MCF 10A (cell line): ENCODE data around the gene ZNF800. TPM values are rescaled to one million over a fixed set of nuclear protein-coding genes. Genes with fewer than 3 reads are reported as not detected.
A peak's percentile ranks its signal among the peaks of the same experiment; 100 is the strongest.

ENCODE experiments used
- BruUV-seq: library from RNA; stranded (reverse); fragments of 400-500 nt; replicated peaks from 2 replicates; lab custom pipeline; 2021; lab: Mats Ljungman, UMichigan
- CTCF ChIA-PET: fragments of 300-600 bp; sonication (Branson Sonifier 250); formaldehyde crosslinking; extraction: SDS; loops from one replicate; lab custom pipeline; 2021; ENCODE audit warnings: antibody characterized with exemption, inconsistent platforms; lab: Yijun Ruan, JAX
- POLR2A ChIA-PET: fragments of 300-600, 350-650 bp; sonication (Branson Sonifier 250); formaldehyde crosslinking; extraction: SDS; loops from one replicate; lab custom pipeline; 2020; ENCODE audit warnings: antibody characterized with exemption, inconsistent platforms; lab: Yijun Ruan, JAX
- DNase-seq: peaks from one replicate; pipeline ENCODE4 v3.0.0-alpha.2; 2018; ENCODE audit not compliant: unreplicated experiment
- H3K27ac Mint-ChIP-seq: one replicate; pipeline ENCODE4 v1.8.0; 2022; ENCODE audit warnings: mild to moderate bottlenecking, low read depth, mixed read lengths; ENCODE audit not compliant: unreplicated experiment
- H3K27me3 Mint-ChIP-seq: one replicate; pipeline ENCODE4 v1.8.0; 2022; ENCODE audit warnings: mixed read lengths; ENCODE audit not compliant: insufficient read depth, unreplicated experiment
- H3K36me3 Mint-ChIP-seq: one replicate; pipeline ENCODE4 v1.8.0; 2022; ENCODE audit warnings: mild to moderate bottlenecking, moderate library complexity, mixed read lengths; ENCODE audit not compliant: insufficient read depth, unreplicated experiment
- H3K4me1 Mint-ChIP-seq: one replicate; pipeline ENCODE4 v1.8.0; 2022; ENCODE audit warnings: mixed read lengths; ENCODE audit not compliant: insufficient read depth, unreplicated experiment
- H3K4me3 Mint-ChIP-seq: one replicate; pipeline ENCODE4 v1.8.0; 2022; ENCODE audit warnings: mild to moderate bottlenecking, moderate library complexity, mixed read lengths; ENCODE audit not compliant: unreplicated experiment
- H3K9me3 Mint-ChIP-seq: one replicate; pipeline ENCODE4 v1.8.0; 2022; ENCODE audit warnings: mixed read lengths; ENCODE audit not compliant: unreplicated experiment
- intact Hi-C: fragments of 100-400 bp; cut with micrococcal nuclease; formaldehyde crosslinking; loops from 2 replicates; pipeline ENCODE4 v1.14.1; 2022
- total RNA-seq: library from RNA; stranded (reverse); gene quantifications from 2 replicates; pipeline ENCODE4 v1.2.3, GENCODE V29; 2022
- TF ChIP-seq, protein P1 (sequence below): fragments of 200-600 bp; IDR thresholded peaks from one replicate; pipeline ENCODE4 v1.8.0; 2022; ENCODE audit warnings: antibody characterized with exemption, mild to moderate bottlenecking; ENCODE audit not compliant: unreplicated experiment

ZNF800 gene
- total RNA-seq, 1 experiment from 2014 or later = 51.7 TPM

GRCh38 chr7:127349881-127350280, 42.6 kb downstream of the ZNF800 start:
- TF ChIP-seq, protein P1, sequence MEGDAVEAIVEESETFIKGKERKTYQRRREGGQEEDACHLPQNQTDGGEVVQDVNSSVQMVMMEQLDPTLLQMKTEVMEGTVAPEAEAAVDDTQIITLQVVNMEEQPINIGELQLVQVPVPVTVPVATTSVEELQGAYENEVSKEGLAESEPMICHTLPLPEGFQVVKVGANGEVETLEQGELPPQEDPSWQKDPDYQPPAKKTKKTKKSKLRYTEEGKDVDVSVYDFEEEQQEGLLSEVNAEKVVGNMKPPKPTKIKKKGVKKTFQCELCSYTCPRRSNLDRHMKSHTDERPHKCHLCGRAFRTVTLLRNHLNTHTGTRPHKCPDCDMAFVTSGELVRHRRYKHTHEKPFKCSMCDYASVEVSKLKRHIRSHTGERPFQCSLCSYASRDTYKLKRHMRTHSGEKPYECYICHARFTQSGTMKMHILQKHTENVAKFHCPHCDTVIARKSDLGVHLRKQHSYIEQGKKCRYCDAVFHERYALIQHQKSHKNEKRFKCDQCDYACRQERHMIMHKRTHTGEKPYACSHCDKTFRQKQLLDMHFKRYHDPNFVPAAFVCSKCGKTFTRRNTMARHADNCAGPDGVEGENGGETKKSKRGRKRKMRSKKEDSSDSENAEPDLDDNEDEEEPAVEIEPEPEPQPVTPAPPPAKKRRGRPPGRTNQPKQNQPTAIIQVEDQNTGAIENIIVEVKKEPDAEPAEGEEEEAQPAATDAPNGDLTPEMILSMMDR = no peak
- ChIA-PET POLR2A (interaction anchor here (1.6 kb wide), 1 partner anchor 42 kb away, joined by 11 read pairs; the partner anchor contains the start of gene ZNF800), CTCF (interaction anchor here (0.7 to 1.3 kb wide), 2 partner anchors 99 to 160 kb away, joined by 3 read pairs; no protein-coding TSS in a partner anchor)
- H3K4me1 Mint-ChIP-seq = no peaks in the 10 kb centered on the region
- H3K27ac Mint-ChIP-seq = no peak overlapping the region
- BruUV-seq = no TSS peak
- intact Hi-C loops = loop anchor here (10.0 kb wide), 1 partner anchor 165 kb away; no protein-coding TSS in a partner anchor
- H3K9me3 Mint-ChIP-seq = no peaks in the 10 kb centered on the region
- peaks cover 16% of the 10 kb centered on the region for H3K36me3 Mint-ChIP-seq
- no peaks in the 10 kb centered on the region for H3K27me3 Mint-ChIP-seq
- H3K4me3 Mint-ChIP-seq = no peak overlapping the region
- DNase-seq = no peak

- CTCF ChIA-PET = interaction anchor here (0.6 to 1.8 kb wide), 4 partner anchors 22 to 330 kb away, joined by 3 to 6 read pairs (median 4); no protein-coding TSS in a partner anchor
- no peaks in the 10 kb centered on the region for H3K9me3 Mint-ChIP-seq
- H3K4me1 Mint-ChIP-seq = no peaks in the 10 kb centered on the region
- H3K27ac Mint-ChIP-seq = no peak overlapping the region
- POLR2A ChIA-PET = interaction anchor here (0.6 to 1.4 kb wide), 3 partner anchors 13 to 80 kb away, joined by 3 to 4 read pairs (median 3); no protein-coding TSS in a partner anchor
- no peak for DNase-seq
- no peaks in the 10 kb centered on the region for H3K27me3 Mint-ChIP-seq
- TF ChIP-seq, protein P1 = no peak
- H3K4me3 Mint-ChIP-seq = peak overlapping the region; percentile 23
- BruUV-seq = no TSS peak
- H3K36me3 Mint-ChIP-seq = peaks cover 9% of the 10 kb centered on the region
- intact Hi-C loops = loop anchor here (10.0 kb wide), 1 partner anchor 167 kb away; no protein-coding TSS in a partner anchor
Observed at GRCh38 chr7:127348247-127348631, 44.3 kb downstream of the ZNF800 start.

- CTCF ChIA-PET = interaction anchor here (0.6 to 1.8 kb wide), 5 partner anchors 22 to 331 kb away, joined by 3 to 6 read pairs (median 3); no protein-coding TSS in a partner anchor
- intact Hi-C loops = loop anchor here (10.0 kb wide), 1 partner anchor 167 kb away; no protein-coding TSS in a partner anchor
Observed at GRCh38 chr7:127347567-127348246, 44.8 kb downstream of the ZNF800 start.

More at GRCh38 chr7:127347567-127348246, 44.8 kb downstream of the ZNF800 start:
- POLR2A ChIA-PET = interaction anchor here (0.6 to 1.4 kb wide), 3 partner anchors 14 to 80 kb away, joined by 3 to 4 read pairs (median 3); no protein-coding TSS in a partner anchor
- DNase-seq = no peak
- no TSS peak for BruUV-seq
- no peaks in the 10 kb centered on the region for H3K9me3 Mint-ChIP-seq
- peaks cover 9% of the 10 kb centered on the region for H3K36me3 Mint-ChIP-seq
- no peaks in the 10 kb centered on the region for H3K4me1 Mint-ChIP-seq
- TF ChIP-seq, protein P1 = peak; percentile 23
- H3K4me3 Mint-ChIP-seq = peak overlapping the region; percentile 50
- no peaks in the 10 kb centered on the region for H3K27me3 Mint-ChIP-seq
- H3K27ac Mint-ChIP-seq = peak overlapping the region; percentile 42
